KMS-11 (cell line): ENCODE data around the gene FRAS1.

ENCODE experiments used
- H2AFZ ChIP-seq: fragments of 200-600 bp; sonication (generic); 2 replicates; pipeline ENCODE4 v1.6.1; 2016; ENCODE audit warnings: antibody characterized with exemption, mixed run types, low read depth
- H3K27ac ChIP-seq: fragments of 200-600 bp; sonication (generic); 2 replicates; pipeline ENCODE4 v1.6.1; 2016; ENCODE audit warnings: mild to moderate bottlenecking, mixed run types
- H3K27me3 ChIP-seq: fragments of 200-600 bp; sonication (generic); 2 replicates; pipeline ENCODE4 v1.6.1; 2017; ENCODE audit warnings: mild to moderate bottlenecking, low read depth, mixed run types, moderate library complexity; ENCODE audit not compliant: insufficient read depth
- H3K36me3 ChIP-seq: fragments of 200-600 bp; sonication (generic); 2 replicates; pipeline ENCODE4 v1.6.1; 2017; ENCODE audit warnings: mild to moderate bottlenecking, mixed run types; ENCODE audit not compliant: insufficient read depth
- H3K4me1 ChIP-seq: fragments of 200-600 bp; sonication (generic); 2 replicates; pipeline ENCODE4 v1.6.1; 2016; ENCODE audit warnings: mild to moderate bottlenecking, low read depth, mixed run types; ENCODE audit not compliant: poor library complexity, severe bottlenecking
- H3K4me2 ChIP-seq: fragments of 200-600 bp; sonication (generic); 2 replicates; pipeline ENCODE4 v1.7.0; 2016; ENCODE audit warnings: mild to moderate bottlenecking, mixed run types
- H3K4me3 ChIP-seq: fragments of 200-600 bp; sonication (generic); IDR thresholded peaks from 2 replicates; pipeline ENCODE4 v1.6.1; 2017; ENCODE audit warnings: low read depth, low read length, mixed read lengths; ENCODE audit not compliant: insufficient read depth
- H3K79me2 ChIP-seq: fragments of 200-600 bp; sonication (generic); 2 replicates; pipeline ENCODE4 v1.6.1; 2016; ENCODE audit warnings: low read depth, mixed run types; ENCODE audit not compliant: insufficient read depth
- H3K9ac ChIP-seq: fragments of 200-600 bp; sonication (generic); 2 replicates; pipeline ENCODE4 v1.6.1; 2016; ENCODE audit warnings: mild to moderate bottlenecking, mixed run types
- H4K20me1 ChIP-seq: fragments of 200-600 bp; sonication (generic); 2 replicates; pipeline ENCODE4 v1.6.1; 2016; ENCODE audit warnings: mild to moderate bottlenecking, mixed run types; ENCODE audit not compliant: insufficient read depth
- TF ChIP-seq, protein P1 (sequence below): fragments of 200-600 bp; sonication (generic); conservative IDR thresholded peaks from 2 replicates; pipeline ENCODE4 v1.6.1; 2017; ENCODE audit warnings: low read depth, mild to moderate bottlenecking, antibody characterized with exemption, low read length, moderate library complexity, mixed read lengths

FRAS1 gene

DNA sequence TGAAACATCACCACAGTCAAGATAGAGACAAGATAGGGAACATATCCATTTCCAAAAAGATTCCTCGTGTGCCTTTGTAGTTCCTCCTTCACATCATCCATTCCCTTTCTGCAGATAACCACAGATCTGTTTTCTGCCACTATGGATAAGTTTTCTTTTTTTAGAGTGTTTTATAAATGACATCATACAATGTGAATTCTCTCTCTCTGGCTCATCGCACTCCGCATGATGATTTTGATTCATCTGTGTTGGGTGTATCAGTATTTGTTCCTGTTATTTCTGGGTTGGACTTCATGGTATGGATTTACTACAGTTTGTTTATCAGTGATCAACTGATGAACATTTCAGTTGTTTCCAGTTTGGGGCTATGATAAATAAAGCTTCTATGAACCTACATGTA, 471.2 kb downstream of the FRAS1 start:
- Histone ChIP-seq H3K4me3 (no peak overlapping the region), H3K79me2 (no peaks in the 10 kb centered on the region), H4K20me1 (no peaks in the 10 kb centered on the region), H2AFZ (no peak overlapping the region), H3K4me2 (no peak overlapping the region), H3K9ac (no peak overlapping the region), H3K4me1 (no peaks in the 10 kb centered on the region), H3K36me3 (no peaks in the 10 kb centered on the region), H3K27me3 (no peaks in the 10 kb centered on the region), H3K27ac (no peak overlapping the region)
- TF ChIP-seq, protein P1, sequence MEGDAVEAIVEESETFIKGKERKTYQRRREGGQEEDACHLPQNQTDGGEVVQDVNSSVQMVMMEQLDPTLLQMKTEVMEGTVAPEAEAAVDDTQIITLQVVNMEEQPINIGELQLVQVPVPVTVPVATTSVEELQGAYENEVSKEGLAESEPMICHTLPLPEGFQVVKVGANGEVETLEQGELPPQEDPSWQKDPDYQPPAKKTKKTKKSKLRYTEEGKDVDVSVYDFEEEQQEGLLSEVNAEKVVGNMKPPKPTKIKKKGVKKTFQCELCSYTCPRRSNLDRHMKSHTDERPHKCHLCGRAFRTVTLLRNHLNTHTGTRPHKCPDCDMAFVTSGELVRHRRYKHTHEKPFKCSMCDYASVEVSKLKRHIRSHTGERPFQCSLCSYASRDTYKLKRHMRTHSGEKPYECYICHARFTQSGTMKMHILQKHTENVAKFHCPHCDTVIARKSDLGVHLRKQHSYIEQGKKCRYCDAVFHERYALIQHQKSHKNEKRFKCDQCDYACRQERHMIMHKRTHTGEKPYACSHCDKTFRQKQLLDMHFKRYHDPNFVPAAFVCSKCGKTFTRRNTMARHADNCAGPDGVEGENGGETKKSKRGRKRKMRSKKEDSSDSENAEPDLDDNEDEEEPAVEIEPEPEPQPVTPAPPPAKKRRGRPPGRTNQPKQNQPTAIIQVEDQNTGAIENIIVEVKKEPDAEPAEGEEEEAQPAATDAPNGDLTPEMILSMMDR: no peak

DNA sequence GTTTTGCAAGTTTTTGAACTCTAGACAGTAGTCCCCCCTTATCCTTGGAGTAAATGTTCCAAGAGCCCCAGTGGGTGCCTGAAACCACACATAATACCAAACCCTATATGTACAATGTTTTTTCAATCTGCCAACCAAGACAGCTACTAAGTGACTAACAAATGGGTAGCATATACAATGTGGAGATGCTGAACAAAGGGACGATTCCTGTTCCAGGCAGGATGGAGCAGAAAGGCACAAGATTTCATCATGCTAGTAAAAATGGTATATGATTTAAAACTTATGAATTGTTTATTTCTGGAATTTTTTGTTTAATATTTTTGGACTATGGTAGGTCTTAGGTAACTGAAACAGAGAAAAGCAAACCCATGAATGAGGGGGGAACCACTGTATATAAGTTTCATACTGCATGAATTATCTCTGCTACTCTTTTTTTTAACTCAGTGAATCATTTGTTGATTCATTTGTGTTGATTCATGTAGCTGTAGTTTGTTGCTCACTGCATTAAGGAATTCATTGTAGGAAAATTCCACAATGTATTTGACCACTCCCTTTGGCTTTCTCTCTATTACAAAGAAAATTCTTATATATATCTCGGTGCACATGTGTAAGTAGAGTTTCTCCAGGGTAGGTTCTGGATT, 472.6 kb downstream of the FRAS1 start:
- Histone ChIP-seq H3K4me1 (no peaks in the 10 kb centered on the region), H3K9ac (no peak overlapping the region), H3K36me3 (no peaks in the 10 kb centered on the region), H4K20me1 (no peaks in the 10 kb centered on the region), H3K79me2 (no peaks in the 10 kb centered on the region), H3K27me3 (no peaks in the 10 kb centered on the region), H3K4me2 (no peak overlapping the region), H3K27ac (no peak overlapping the region), H3K4me3 (no peak overlapping the region), H2AFZ (no peak overlapping the region)
- TF ChIP-seq, protein P1: no peak

DNA sequence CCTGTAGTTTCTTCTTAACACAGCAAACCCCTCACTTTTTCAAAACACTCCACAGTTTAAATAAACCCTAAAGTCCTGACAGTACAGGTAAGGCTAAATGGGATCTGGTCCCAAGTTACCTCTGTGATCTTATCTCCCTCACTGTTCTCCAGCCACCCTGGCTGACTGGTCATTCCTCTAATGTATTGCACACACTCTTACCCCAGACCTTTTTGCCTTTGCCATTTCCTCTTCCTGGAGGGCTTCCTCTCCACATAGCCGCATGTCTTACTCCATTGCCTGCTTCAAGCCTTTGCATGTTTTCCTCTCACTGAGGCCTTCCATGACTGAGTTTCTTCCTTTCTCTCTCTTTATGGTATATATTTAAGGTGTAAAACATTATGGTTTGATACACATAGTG, 474.9 kb downstream of the FRAS1 start:
- Histone ChIP-seq H3K9ac (no peak overlapping the region), H3K4me3 (no peak overlapping the region), H4K20me1 (no peaks in the 10 kb centered on the region), H3K4me2 (no peak overlapping the region), H2AFZ (no peak overlapping the region), H3K79me2 (no peaks in the 10 kb centered on the region), H3K36me3 (no peaks in the 10 kb centered on the region), H3K4me1 (no peaks in the 10 kb centered on the region), H3K27ac (no peak overlapping the region), H3K27me3 (no peaks in the 10 kb centered on the region)
- TF ChIP-seq, protein P1: no peak

DNA sequence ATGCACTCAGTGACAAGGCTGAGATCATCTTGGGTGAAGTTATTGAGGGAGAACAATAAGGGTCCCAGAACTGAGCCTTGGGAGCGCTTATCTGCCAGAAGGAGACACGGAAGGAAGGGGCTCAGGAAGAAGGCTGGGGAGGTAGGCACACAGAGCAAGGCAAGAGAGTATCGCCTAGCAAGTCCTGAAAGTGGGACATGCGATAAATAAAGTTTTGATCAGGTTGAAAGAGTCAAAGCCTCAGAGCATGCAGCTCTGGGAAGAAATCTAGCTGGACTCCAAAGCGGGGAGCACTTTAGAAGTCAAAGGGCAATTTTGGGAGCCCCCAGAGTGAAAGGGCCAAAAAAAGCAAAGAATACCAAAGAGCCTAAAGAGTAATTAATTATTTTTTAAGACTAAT, 476.7 kb downstream of the FRAS1 start:
- no peaks in the 10 kb centered on the region for H3K4me1 ChIP-seq
- no peak overlapping the region for H3K4me3 ChIP-seq
- no peaks in the 10 kb centered on the region for H4K20me1 ChIP-seq
- TF ChIP-seq, protein P1: no peak
- no peak overlapping the region for H3K27ac ChIP-seq
- H3K4me2 ChIP-seq: no peak overlapping the region
- no peaks in the 10 kb centered on the region for H3K79me2 ChIP-seq
- H3K27me3 ChIP-seq: no peaks in the 10 kb centered on the region
- no peak overlapping the region for H3K9ac ChIP-seq
- H2AFZ ChIP-seq: no peak overlapping the region
- no peaks in the 10 kb centered on the region for H3K36me3 ChIP-seq
